HepG2 (cell line): Measurements from ENCODE around the gene TSNAXIP1. TPM values are rescaled to one million over a fixed set of nuclear protein-coding genes. Genes with fewer than 3 reads are reported as not detected.

Experiments used
- BRD4 ChIP-seq: sonication (generic); formaldehyde crosslinking; IDR thresholded peaks from 2 replicates; pipeline ENCODE4 v1.4.0; 2020; ENCODE audit warnings: missing genetic modification reagents
- FIP1L1 ChIP-seq: fragments of 200-400 bp; formaldehyde crosslinking; IDR thresholded peaks from 2 replicates; pipeline ENCODE4 v1.6.1; 2018; ENCODE audit warnings: low read depth, mild to moderate bottlenecking, low read length, moderate library complexity, borderline replicate concordance; ENCODE audit not compliant: insufficient read depth
- FOXM1 ChIP-seq: sonication (generic); formaldehyde crosslinking; IDR thresholded peaks from 2 replicates; pipeline ENCODE4 v1.5.0; 2020; ENCODE audit warnings: missing genetic modification reagents
- GLI4 ChIP-seq: sonication (generic); formaldehyde crosslinking; IDR thresholded peaks from 2 replicates; pipeline ENCODE4 v1.5.1; 2020; ENCODE audit warnings: missing genetic modification reagents, mild to moderate bottlenecking, moderate library complexity, borderline replicate concordance
- HNRNPH1 ChIP-seq: fragments of 200-400 bp; formaldehyde crosslinking; optimal IDR thresholded peaks from 2 replicates; pipeline ENCODE3; 2017; ENCODE audit warnings: mild to moderate bottlenecking, low read depth, low read length
- KDM3A ChIP-seq: IDR thresholded peaks from 2 replicates; pipeline ENCODE4 v1.6.1; 2018; ENCODE audit warnings: low read depth, missing compliant biosample characterization
- MED1 ChIP-seq: sonication (generic); formaldehyde crosslinking; IDR thresholded peaks from 2 replicates; pipeline ENCODE4 v1.4.0; 2020; ENCODE audit warnings: missing genetic modification reagents
- NFE2 ChIP-seq: sonication (generic); formaldehyde crosslinking; IDR thresholded peaks from 2 replicates; pipeline ENCODE4 v1.4.0; 2020; ENCODE audit warnings: missing genetic modification reagents
- NRL ChIP-seq: sonication (generic); formaldehyde crosslinking; IDR thresholded peaks from 2 replicates; pipeline ENCODE4 v1.5.0; 2020; ENCODE audit warnings: missing genetic modification reagents, mild to moderate bottlenecking, moderate library complexity, borderline replicate concordance
- RCOR2 ChIP-seq: IDR thresholded peaks from 2 replicates; pipeline ENCODE4 v1.6.1; 2016; ENCODE audit warnings: missing biosample characterization, missing genetic modification reagents
- RFXANK ChIP-seq: IDR thresholded peaks from 2 replicates; pipeline ENCODE4 v1.6.1; 2016
- TBP ChIP-seq: sonication (generic); formaldehyde crosslinking; IDR thresholded peaks from 2 replicates; pipeline ENCODE4 v1.5.0; 2020; ENCODE audit warnings: missing genetic modification reagents
- ZNF207 ChIP-seq: fragments of 450-650 bp; IDR thresholded peaks from 2 replicates; pipeline ENCODE4 v1.6.1; 2016; ENCODE audit warnings: antibody characterized with exemption, borderline replicate concordance
- ZNF441 ChIP-seq: sonication (generic); formaldehyde crosslinking; IDR thresholded peaks from 2 replicates; pipeline ENCODE4 v1.7.0; 2021; ENCODE audit warnings: missing genetic modification reagents, borderline replicate concordance
- ZNF570 ChIP-seq: sonication (generic); formaldehyde crosslinking; IDR thresholded peaks from 2 replicates; pipeline ENCODE4 v1.4.0; 2020; ENCODE audit warnings: mild to moderate bottlenecking, missing genetic modification reagents, borderline replicate concordance
- ZNF678 ChIP-seq: sonication (generic); formaldehyde crosslinking; IDR thresholded peaks from 2 replicates; pipeline ENCODE4 v1.4.0; 2020; ENCODE audit warnings: mild to moderate bottlenecking, missing genetic modification reagents
- ZSCAN12 ChIP-seq: sonication (generic); formaldehyde crosslinking; IDR thresholded peaks from 2 replicates; pipeline ENCODE4 v1.9.0; 2021; ENCODE audit warnings: mild to moderate bottlenecking, missing genetic modification reagents
- polyA plus RNA-seq, 8 experiments: library from polyadenylated mRNA; depleted of rRNA in 3 of 8; stranded (reverse) in 7 of 8; unstranded in 1 of 8; fragments of >200 nt; fragmentation: Illumina TruSeq in 4 of 8; extraction: Trizol in 4 of 8; gene quantifications; 2 replicates each; pipeline versions ENCODE4 v1.2.1 to v1.2.3, GENCODE V29; 2011 to 2016; ENCODE audit warnings: low read depth in 4 of 8, missing spikeins in 1 of 8, mixed read lengths in 1 of 8; ENCODE audit not compliant: insufficient read depth in 1 of 8
- total RNA-seq, 5 experiments: library from RNA; depleted of rRNA; stranded (reverse); fragments of >200 nt; fragmentation: Illumina TruSeq; extraction: Trizol; gene quantifications; 2 replicates each; pipeline ENCODE4 v1.2.3, GENCODE V29; 2016; ENCODE audit warnings: low read depth in 1 of 5
- TF ChIP-seq, protein P1 (sequence below): sonication (generic); formaldehyde crosslinking; conservative IDR thresholded peaks from 2 replicates; pipeline ENCODE4 v1.4.0; 2020; ENCODE audit warnings: mild to moderate bottlenecking, missing genetic modification reagents, moderate library complexity
- TF ChIP-seq, protein P2 (sequence below): sonication (generic); formaldehyde crosslinking; IDR thresholded peaks from 2 replicates; pipeline ENCODE4 v1.4.0; 2020; ENCODE audit warnings: mild to moderate bottlenecking, missing genetic modification reagents
- TF ChIP-seq, protein P3 (sequence below): sonication (generic); formaldehyde crosslinking; IDR thresholded peaks from 2 replicates; pipeline ENCODE4 v1.8.1; 2023; ENCODE audit warnings: missing genetic modification reagents, inconsistent platforms, borderline replicate concordance

The TSNAXIP1 gene
- total and polyA plus RNA-seq, 2 of the 13 experiments (the other 11 are each of a cell fraction or from before 2014, with no cell fraction given): 0.37 to 0.86 TPM

DNA sequence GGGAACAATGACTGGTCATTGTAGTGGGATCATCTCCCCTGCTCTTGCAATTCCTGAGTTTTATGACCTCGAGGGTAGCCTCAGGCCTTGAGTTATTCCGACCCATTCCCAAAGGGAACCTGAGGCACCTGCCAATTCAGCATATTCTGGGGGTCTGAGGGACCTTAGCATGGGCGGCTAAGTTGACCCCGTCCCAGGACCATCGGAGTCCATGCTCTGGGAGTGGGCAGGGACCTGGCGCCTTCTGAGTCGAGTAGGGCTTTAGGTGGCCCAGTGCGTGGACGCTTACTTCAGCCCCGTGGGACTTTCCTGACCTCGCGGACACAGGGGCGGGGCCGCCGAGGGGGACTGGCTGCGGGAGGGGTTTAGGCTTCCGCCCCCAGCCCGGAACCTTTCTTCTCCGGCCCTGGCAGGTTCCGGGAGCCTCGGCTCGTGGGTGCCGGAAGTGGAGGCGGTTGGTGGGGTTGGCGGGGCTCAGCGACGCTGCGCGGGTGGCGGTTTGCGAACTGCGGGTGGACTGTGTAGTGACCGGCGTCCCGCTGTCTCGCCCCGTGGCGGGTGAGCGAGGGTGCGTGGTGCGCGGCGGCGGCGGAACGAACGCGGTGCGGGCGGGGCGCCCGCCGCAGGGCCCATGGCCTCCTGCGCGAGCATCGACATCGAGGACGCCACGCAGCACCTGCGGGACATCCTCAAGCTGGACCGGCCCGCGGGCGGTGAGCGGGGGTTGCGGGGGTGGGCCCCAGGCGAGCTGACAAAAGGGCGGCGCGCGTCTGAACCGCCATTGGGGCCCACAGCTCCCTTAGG, 66.1 kb downstream of the TSNAXIP1 start, which contains the start of gene EDC4 (continued):
- TF ChIP-seq FOXM1 (CRISPR knock-in tag): no peak
- TF ChIP-seq MED1 (CRISPR knock-in tag): peak; percentile 78; the same call in 1 of the 2 replicates
- peak; percentile 79; the same call in 1 of the 2 replicates for TF ChIP-seq GLI4 (CRISPR knock-in tag)
- TF ChIP-seq NRL: peak; percentile 94
- TF ChIP-seq RFXANK (CRISPR knock-in tag): 0 out of 2 replicates have a peak, but pooled peaks have one; percentile 30
- TF ChIP-seq, protein P1, sequence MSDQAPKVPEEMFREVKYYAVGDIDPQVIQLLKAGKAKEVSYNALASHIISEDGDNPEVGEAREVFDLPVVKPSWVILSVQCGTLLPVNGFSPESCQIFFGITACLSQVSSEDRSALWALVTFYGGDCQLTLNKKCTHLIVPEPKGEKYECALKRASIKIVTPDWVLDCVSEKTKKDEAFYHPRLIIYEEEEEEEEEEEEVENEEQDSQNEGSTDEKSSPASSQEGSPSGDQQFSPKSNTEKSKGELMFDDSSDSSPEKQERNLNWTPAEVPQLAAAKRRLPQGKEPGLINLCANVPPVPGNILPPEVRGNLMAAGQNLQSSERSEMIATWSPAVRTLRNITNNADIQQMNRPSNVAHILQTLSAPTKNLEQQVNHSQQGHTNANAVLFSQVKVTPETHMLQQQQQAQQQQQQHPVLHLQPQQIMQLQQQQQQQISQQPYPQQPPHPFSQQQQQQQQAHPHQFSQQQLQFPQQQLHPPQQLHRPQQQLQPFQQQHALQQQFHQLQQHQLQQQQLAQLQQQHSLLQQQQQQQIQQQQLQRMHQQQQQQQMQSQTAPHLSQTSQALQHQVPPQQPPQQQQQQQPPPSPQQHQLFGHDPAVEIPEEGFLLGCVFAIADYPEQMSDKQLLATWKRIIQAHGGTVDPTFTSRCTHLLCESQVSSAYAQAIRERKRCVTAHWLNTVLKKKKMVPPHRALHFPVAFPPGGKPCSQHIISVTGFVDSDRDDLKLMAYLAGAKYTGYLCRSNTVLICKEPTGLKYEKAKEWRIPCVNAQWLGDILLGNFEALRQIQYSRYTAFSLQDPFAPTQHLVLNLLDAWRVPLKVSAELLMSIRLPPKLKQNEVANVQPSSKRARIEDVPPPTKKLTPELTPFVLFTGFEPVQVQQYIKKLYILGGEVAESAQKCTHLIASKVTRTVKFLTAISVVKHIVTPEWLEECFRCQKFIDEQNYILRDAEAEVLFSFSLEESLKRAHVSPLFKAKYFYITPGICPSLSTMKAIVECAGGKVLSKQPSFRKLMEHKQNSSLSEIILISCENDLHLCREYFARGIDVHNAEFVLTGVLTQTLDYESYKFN: peak; percentile 65
- peak; percentile 84; the same call in 1 of the 2 replicates for TF ChIP-seq BRD4
- peak; percentile 94 for TF ChIP-seq FIP1L1
- TF ChIP-seq HNRNPH1: peak; percentile 96
- TF ChIP-seq TBP (CRISPR knock-in tag): peak; percentile 98
- no peak for TF ChIP-seq RCOR2 (CRISPR knock-in tag)
- no peak; the same call in 1 of the 2 replicates for TF ChIP-seq ZNF570 (CRISPR knock-in tag)
- TF ChIP-seq ZNF441: peak; percentile 83
- TF ChIP-seq ZNF207: no peak
- TF ChIP-seq ZNF678 (CRISPR knock-in tag): no peak
- TF ChIP-seq NFE2 (CRISPR knock-in tag): peak; percentile 25; the same call in 1 of the 2 replicates
- peak; percentile 99 for TF ChIP-seq KDM3A (CRISPR knock-in tag)
- peak; percentile 88; the same call in 1 of the 2 replicates for TF ChIP-seq ZSCAN12
- TF ChIP-seq, protein P2, sequence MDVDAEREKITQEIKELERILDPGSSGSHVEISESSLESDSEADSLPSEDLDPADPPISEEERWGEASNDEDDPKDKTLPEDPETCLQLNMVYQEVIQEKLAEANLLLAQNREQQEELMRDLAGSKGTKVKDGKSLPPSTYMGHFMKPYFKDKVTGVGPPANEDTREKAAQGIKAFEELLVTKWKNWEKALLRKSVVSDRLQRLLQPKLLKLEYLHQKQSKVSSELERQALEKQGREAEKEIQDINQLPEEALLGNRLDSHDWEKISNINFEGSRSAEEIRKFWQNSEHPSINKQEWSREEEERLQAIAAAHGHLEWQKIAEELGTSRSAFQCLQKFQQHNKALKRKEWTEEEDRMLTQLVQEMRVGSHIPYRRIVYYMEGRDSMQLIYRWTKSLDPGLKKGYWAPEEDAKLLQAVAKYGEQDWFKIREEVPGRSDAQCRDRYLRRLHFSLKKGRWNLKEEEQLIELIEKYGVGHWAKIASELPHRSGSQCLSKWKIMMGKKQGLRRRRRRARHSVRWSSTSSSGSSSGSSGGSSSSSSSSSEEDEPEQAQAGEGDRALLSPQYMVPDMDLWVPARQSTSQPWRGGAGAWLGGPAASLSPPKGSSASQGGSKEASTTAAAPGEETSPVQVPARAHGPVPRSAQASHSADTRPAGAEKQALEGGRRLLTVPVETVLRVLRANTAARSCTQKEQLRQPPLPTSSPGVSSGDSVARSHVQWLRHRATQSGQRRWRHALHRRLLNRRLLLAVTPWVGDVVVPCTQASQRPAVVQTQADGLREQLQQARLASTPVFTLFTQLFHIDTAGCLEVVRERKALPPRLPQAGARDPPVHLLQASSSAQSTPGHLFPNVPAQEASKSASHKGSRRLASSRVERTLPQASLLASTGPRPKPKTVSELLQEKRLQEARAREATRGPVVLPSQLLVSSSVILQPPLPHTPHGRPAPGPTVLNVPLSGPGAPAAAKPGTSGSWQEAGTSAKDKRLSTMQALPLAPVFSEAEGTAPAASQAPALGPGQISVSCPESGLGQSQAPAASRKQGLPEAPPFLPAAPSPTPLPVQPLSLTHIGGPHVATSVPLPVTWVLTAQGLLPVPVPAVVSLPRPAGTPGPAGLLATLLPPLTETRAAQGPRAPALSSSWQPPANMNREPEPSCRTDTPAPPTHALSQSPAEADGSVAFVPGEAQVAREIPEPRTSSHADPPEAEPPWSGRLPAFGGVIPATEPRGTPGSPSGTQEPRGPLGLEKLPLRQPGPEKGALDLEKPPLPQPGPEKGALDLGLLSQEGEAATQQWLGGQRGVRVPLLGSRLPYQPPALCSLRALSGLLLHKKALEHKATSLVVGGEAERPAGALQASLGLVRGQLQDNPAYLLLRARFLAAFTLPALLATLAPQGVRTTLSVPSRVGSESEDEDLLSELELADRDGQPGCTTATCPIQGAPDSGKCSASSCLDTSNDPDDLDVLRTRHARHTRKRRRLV (CRISPR knock-in tag): no peak; the same call in 1 of the 2 replicates
- TF ChIP-seq, protein P3, sequence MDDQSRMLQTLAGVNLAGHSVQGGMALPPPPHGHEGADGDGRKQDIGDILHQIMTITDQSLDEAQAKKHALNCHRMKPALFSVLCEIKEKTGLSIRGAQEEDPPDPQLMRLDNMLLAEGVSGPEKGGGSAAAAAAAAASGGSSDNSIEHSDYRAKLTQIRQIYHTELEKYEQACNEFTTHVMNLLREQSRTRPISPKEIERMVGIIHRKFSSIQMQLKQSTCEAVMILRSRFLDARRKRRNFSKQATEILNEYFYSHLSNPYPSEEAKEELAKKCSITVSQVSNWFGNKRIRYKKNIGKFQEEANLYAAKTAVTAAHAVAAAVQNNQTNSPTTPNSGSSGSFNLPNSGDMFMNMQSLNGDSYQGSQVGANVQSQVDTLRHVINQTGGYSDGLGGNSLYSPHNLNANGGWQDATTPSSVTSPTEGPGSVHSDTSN (CRISPR knock-in tag): peak; percentile 76; the same call in 1 of the 2 replicates
